Fibroblast of lung (primary cell): ENCODE measurements around the gene CROCC2. TPM values are rescaled to one million over a fixed set of nuclear protein-coding genes. Genes with fewer than 3 reads are reported as not detected.

Source experiments
- DNase-seq, 2 donors: peaks; one replicate each; pipeline versions ENCODE4 v3.0.0 to v3.0.0-alpha.2; 2010; ENCODE audit warnings: low read depth in 2 of 2
- H2AFZ ChIP-seq: 2 replicates; pipeline ENCODE4 v1.5.1; 2012; ENCODE audit warnings: low read length, control low read depth, inconsistent platforms
- H3K27ac ChIP-seq: 2 replicates; pipeline ENCODE4 v1.5.1; 2011; ENCODE audit warnings: low read length, control low read depth; ENCODE audit not compliant: insufficient read depth
- H3K27me3 ChIP-seq: 2 replicates; pipeline ENCODE4 v1.5.1; 2011; ENCODE audit warnings: mild to moderate bottlenecking, low read length; ENCODE audit not compliant: control insufficient read depth, insufficient read depth
- H3K36me3 ChIP-seq: 2 replicates; pipeline ENCODE4 v1.5.1; 2011; ENCODE audit warnings: low read length; ENCODE audit not compliant: control insufficient read depth, insufficient read depth
- H3K4me1 ChIP-seq: 2 replicates; pipeline ENCODE4 v1.5.1; 2011; ENCODE audit warnings: low read length; ENCODE audit not compliant: control insufficient read depth, insufficient read depth; ENCODE audit errors: extremely low read depth
- H3K4me2 ChIP-seq: 2 replicates; pipeline ENCODE4 v1.5.1; 2011; ENCODE audit warnings: low read length, control low read depth; ENCODE audit not compliant: insufficient read depth; ENCODE audit errors: extremely low read depth
- H3K4me3 ChIP-seq, 4 experiments: fragments of 200-600 bp in 1 of 4; sonication (generic) in 1 of 4; replicated peaks in 1 of 4; 2 replicates each; pipeline ENCODE4 v1.5.1; 2011 to 2016; ENCODE audit warnings: low read length in 4 of 4, low read depth in 3 of 4, mild to moderate bottlenecking in 3 of 4, control low read depth in 2 of 4, inconsistent platforms in 1 of 4, mixed read lengths in 1 of 4; ENCODE audit not compliant: insufficient read depth in 1 of 4; ENCODE audit errors: control extremely low read depth in 1 of 4
- H3K79me2 ChIP-seq: 2 replicates; pipeline ENCODE4 v1.5.1; 2012; ENCODE audit warnings: mild to moderate bottlenecking, low read length, inconsistent platforms; ENCODE audit not compliant: control insufficient read depth, insufficient read depth
- H3K9ac ChIP-seq: 2 replicates; pipeline ENCODE4 v1.5.1; 2011; ENCODE audit warnings: mild to moderate bottlenecking, low read length, control low read depth; ENCODE audit not compliant: insufficient read depth
- H3K9me3 ChIP-seq: 2 replicates; pipeline ENCODE4 v1.5.1; 2012; ENCODE audit warnings: low read depth, low read length; ENCODE audit not compliant: control insufficient read depth, insufficient read depth
- H4K20me1 ChIP-seq: 2 replicates; pipeline ENCODE4 v1.5.1; 2011; ENCODE audit warnings: low read length; ENCODE audit not compliant: control insufficient read depth, insufficient read depth; ENCODE audit errors: extremely low read depth
- CTCF ChIP-seq, 2 donors: IDR thresholded peaks in 1 of 2; conservative IDR thresholded peaks in 1 of 2; 1 replicate in 1 of 2; 2 replicates in 1 of 2; pipeline ENCODE4 v1.5.1; 2011 to 2012; ENCODE audit warnings: low read length in 2 of 2, control low read depth in 1 of 2, inconsistent platforms in 1 of 2, low read depth in 1 of 2, mild to moderate bottlenecking in 1 of 2
- EZH2 ChIP-seq: IDR thresholded peaks from 2 replicates; pipeline ENCODE4 v1.5.1; 2012; ENCODE audit warnings: low read length, control low read depth, mild to moderate bottlenecking; ENCODE audit errors: missing control alignments
- polyA plus RNA-seq, 2 donors: library from polyadenylated mRNA; depleted of rRNA in 1 of 2; stranded (reverse) in 1 of 2; unstranded in 1 of 2; fragments of >200 nt; gene quantifications; 2 replicates each; pipeline ENCODE4 v1.2.1, GENCODE V29; 2011 to 2012; ENCODE audit warnings: missing spikeins in 1 of 2
- total RNA-seq: library from RNA; depleted of rRNA; stranded (reverse); fragments of >200 nt; gene quantifications from 2 replicates; pipeline ENCODE4 v1.2.1, GENCODE V29; 2014

Gene CROCC2
- total and polyA plus RNA-seq, 2 donors (not counting 1 experiment from before 2014, with no cell fraction given) = 0.12 to 0.33 TPM

- Histone ChIP-seq H4K20me1 (no peaks in the 10 kb centered on the region), H2AFZ (no peak overlapping the region), H3K9me3 (peaks cover 4% of the 10 kb centered on the region), H3K9ac (peak overlapping the region; percentile 63), H3K4me1 (peaks cover 19% of the 10 kb centered on the region), H3K79me2 (peaks cover 41% of the 10 kb centered on the region), H3K4me3 (peak overlapping the region; percentile 54 to 75 (median 66)), H3K4me2 (peak overlapping the region; percentile 92), H3K27ac (no peak overlapping the region), H3K27me3 (no peaks in the 10 kb centered on the region), H3K36me3 (peaks cover 13% of the 10 kb centered on the region)
- peak in 1 of 2 donors; percentile 14 for DNase-seq
- TF ChIP-seq EZH2 (no peak), CTCF (conservative IDR thresholded peaks at IDR 0.05 in 1 of 2, IDR thresholded peaks at IDR 0.05 in 1 of 2; ENCODE audit: low read depth in 1 of 2, low read length in 2 of 2) (no peak)
These were observed 93.1 kb downstream of the CROCC2 start for GRCh38 chr2:240998995-240999791.

GRCh38 chr2:240999873-241000541 is 93.9 kb downstream of the CROCC2 start:
- Histone ChIP-seq H3K27me3 (no peaks in the 10 kb centered on the region), H4K20me1 (no peaks in the 10 kb centered on the region), H3K36me3 (peaks cover 13% of the 10 kb centered on the region), H3K27ac (no peak overlapping the region), H3K9ac (no peak overlapping the region), H3K9me3 (peaks cover 4% of the 10 kb centered on the region), H2AFZ (no peak overlapping the region), H3K4me2 (peak overlapping the region; percentile 92), H3K4me3 (peak overlapping the region; percentile 54 to 75 (median 66)), H3K79me2 (peaks cover 41% of the 10 kb centered on the region), H3K4me1 (peaks cover 16% of the 10 kb centered on the region)
- DNase-seq = no peak
- TF ChIP-seq CTCF (conservative IDR thresholded peaks at IDR 0.05 in 1 of 2, IDR thresholded peaks at IDR 0.05 in 1 of 2; ENCODE audit: low read depth in 1 of 2, low read length in 2 of 2) (no peak), EZH2 (no peak)

GRCh38 chr2:241000831-241001321 is 94.7 kb downstream of the CROCC2 start:
- Histone ChIP-seq H3K36me3 (peaks cover 13% of the 10 kb centered on the region), H4K20me1 (no peaks in the 10 kb centered on the region), H3K4me1 (peaks cover 14% of the 10 kb centered on the region), H3K4me3 (peak overlapping the region in 2 of 4 experiments; percentile 67 to 75), H3K27ac (no peak overlapping the region), H2AFZ (no peak overlapping the region), H3K27me3 (no peaks in the 10 kb centered on the region), H3K79me2 (peaks cover 41% of the 10 kb centered on the region), H3K9ac (no peak overlapping the region), H3K4me2 (no peak overlapping the region), H3K9me3 (peaks cover 4% of the 10 kb centered on the region)
- no peak for DNase-seq
- TF ChIP-seq CTCF (conservative IDR thresholded peaks at IDR 0.05 in 1 of 2, IDR thresholded peaks at IDR 0.05 in 1 of 2; ENCODE audit: low read depth in 1 of 2, low read length in 2 of 2) (no peak), EZH2 (no peak)
